CD4-positive, alpha-beta T cell treated with Interferon alpha-2 for 1 hour (primary cell): ENCODE results near the gene PLEKHG2.

ENCODE experiments used
- DNase-seq, 2 donors: peaks; one replicate each; pipeline ENCODE4 v3.0.0-alpha.2; 2020 to 2022

The PLEKHG2 gene

DNA sequence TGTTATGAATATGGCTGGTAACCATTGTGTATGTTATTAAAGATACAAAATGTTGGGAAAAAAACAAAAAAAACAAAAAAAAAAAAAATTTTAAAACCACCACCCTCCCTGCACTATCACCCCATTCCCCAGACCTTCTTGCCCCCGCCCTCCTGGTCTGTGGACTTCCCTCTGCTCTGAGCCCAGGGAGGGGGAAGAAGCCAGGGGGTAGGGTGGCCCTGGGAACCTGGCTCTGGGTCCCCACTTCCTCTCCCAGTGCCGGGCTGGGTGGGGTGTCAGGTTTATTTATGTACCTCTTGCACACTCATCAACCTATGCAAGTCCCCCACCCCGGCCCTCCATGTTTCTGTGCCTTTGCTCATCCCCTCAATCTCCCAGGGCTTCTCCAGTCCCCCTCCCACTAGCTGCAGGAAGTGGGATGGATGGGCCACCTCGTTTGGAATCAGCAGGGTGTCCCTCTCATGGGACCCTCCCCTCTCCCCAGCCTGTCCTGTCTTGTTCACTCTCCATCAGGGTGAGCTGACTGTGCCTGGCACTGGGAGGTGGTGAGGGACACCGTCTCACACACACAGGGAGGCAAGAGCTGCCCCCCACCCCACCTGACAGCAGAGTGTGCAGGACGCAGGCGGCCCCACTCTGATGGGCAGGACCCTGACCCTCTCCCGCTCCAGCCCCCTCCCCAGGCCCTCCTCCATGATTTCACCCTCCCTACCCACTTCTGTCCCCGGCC lies 27.5 kb upstream of the PLEKHG2 start:
- DNase-seq = no peak

DNA sequence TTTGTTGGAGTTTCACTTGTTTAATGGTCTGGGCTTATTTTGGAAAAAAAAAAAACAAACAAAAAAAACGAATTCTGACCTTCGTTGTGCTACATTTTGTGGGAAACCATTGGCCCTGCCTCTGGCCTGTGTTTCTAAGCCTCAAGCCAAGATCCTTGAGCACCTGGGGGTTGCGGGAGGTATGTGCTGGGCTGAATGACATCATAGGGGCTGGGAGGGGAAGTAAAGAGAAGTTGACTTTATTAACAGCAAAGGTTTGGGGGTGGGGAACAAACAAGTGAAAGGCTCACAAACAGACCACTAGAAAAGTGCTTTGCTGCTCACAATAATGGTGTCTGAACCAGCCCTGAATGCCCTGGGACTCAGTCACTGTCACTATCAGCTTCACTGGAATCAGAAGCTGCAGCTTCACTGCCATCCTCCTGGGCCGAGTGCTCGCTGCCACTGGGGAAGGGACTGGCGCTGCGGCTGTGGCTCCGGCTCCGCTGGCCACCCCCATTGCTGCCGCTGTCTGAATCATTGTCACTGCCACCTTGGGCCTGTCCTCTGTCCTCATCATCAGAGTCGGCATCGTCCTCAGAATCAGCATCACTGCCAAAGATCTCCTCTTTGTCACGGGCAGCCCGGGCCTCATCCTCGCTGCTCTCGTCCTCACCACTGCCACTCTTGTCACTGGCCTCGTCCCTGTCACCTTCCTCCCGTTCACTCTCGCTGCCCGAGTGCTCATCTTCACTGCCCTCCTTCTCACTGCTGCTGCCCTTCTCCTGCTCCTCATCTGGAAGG lies 26.6 kb upstream of the PLEKHG2 start:
- no peak for DNase-seq

- DNase-seq = no peak
Observed at GRCh38 chr19:39386557-39386956, 25.9 kb upstream of the PLEKHG2 start.

DNA sequence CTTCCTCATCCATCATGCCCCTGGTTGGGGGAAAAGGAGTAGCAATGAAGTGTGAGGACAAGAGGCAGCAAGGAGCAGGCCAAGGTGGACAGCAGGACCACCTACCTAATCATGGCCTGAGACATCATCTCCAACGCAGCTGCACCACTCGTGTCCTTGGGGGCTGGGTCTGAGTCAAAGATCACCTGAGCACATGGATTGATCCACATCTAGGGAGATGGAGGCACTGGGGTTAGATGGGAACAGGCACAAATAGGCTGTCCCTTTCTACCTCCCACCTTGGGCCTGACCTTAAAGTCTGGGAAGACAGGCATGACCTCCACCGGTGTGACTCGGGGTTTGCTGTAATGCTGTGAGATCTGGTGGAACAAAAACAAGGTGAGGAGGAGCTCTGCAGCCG lies 23.8 kb upstream of the PLEKHG2 start:
- DNase-seq = no peak

- DNase-seq = no peak
Observed at GRCh38 chr19:39389631-39390414, 22.6 kb upstream of the PLEKHG2 start.

DNA sequence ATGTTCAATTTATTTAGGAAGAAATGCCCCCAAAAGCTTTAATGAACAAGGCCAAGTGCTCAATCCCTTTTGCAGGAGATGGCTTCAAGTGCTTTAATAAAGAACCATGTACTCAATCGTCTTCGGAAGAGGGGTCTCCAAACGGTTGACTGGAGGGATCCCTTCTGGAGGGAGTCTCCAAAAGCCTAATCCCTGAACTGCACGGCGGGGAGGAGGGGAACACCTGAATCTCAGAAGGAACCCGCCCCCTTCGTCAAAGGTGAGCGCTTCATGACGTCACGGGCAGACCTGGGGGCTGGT lies 22.1 kb upstream of the PLEKHG2 start:
- peak; percentile 88 to 90 for DNase-seq

- peak; percentile 99 for DNase-seq
Observed at GRCh38 chr19:39390751-39391437, 21.6 kb upstream of the PLEKHG2 start, which contains the start of the genes MED29 and PAF1. Gene MED29 (plus strand): TSS chr19:39391378. CDS start chr19:39391423, 45 bp downstream. Gene PAF1 (minus strand): TSS chr19:39391106. CDS start chr19:39390864, 242 bp downstream.

DNA sequence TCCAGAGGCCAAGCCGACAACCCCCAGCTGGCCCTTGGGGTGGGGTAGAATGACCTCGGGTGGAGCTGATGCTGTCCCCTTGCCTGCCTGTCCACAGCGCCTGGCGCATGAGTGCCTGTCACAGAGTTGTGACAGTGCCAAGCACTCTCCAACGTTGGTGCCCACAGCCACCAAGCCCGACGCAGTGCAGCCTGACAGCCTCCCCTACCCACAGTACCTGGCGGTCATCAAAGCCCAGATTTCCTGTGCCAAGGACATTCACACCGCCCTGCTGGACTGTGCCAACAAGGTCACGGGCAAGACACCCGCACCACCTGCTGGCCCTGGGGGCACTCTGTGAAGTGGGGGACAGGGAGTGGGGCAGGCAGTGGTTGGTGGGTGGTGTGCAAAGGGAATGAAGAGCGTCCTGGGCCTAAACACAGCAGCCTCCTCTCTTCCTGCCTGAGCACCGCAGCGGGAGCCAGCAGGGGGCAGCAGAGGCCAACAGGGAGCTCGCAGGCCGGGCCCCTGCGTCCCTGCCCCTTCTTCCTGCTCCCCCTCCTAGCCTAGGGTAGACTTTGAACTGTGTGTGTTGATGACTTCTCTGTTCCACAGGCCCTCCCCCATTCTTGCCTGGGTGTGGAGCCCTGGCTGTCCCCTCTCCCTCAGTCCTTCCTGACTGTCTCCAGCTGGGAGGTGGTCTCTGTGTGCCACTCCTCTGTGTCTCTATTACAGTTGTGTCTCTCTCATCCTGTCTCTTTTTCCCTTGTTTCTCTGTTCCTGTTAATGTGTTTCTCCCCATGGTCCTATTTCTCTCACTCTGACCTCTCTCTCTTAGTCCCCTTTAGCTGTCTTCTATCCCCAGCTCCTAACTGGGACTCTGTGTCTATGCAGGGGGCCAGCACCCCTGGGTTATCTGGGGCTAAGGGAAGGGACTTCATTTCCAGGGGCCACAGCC lies 14.8 kb upstream of the PLEKHG2 start:
- DNase-seq = peak; percentile 93 to 95

DNA sequence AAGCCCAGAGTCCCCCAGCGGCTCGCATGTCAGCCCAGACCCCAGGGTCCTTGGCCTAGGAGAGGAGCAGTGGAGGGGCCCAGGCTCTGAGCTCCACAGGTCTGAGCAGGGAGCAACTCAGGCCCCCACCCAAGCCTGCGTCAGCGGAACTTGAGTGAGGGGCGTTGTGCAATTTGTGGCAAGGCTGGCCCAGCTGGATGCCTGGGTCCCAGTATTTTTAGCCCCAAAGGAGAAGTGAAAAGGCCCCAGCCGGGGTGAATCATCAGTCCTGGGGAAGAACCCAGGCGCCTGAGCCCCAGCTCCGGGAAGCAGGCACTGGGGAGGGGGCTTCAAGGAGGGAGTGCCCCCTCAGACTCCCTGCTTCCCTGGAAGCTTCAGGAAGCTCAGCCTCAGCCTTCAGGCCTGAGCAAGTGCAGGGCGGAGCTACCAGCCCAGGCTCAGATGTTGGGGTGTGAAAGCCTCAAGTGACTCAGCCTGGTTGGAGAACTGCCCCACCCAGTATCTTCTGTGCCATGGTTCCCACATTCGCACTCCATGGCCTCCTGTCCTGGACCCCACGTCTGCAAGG lies 14.1 kb upstream of the PLEKHG2 start:
- DNase-seq = peak; percentile 72 to 89

DNA sequence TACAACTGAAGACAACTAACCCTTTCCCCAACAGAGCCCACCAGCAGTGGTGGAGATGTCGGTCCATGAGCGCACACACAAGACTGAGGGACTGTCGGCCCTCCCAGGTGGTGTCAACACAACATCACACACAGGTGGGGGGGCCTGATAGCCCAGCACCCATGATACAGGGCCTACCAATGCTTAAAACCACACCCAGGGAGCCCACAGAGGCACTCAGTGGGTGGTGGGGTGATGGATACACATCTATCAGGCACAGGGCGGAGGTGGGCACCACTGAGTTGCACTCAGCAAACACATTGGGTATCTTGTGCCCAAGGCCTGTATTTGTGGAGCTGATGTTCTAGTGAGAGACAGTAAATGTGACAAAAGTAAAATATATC lies 12.8 kb upstream of the PLEKHG2 start:
- DNase-seq = no peak

GRCh38 chr19:39400061-39400460 lies 12.4 kb upstream of the PLEKHG2 start:
- no peak for DNase-seq

DNA sequence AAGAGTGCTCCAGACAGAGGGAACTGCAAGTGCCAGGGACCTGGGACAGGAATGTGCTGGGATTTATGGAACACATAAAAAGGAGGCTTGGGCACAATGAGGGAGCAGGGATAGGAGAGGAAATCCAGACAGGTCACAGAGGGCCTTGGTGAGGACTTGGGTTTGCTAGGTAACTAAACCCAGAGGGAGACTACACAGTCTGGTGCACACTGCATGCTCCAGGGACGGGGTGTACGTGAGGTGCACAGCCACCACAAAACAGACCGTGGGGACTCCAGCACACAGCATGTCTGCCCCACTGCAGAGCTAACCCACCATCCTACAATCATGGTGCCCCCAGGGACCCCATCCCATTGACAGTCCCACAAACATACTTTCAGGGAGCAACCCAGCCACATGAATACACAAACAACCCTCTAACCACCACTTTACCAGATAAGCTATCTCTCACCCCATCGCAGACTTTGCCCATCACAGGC lies 11.4 kb upstream of the PLEKHG2 start:
- DNase-seq = no peak

DNA sequence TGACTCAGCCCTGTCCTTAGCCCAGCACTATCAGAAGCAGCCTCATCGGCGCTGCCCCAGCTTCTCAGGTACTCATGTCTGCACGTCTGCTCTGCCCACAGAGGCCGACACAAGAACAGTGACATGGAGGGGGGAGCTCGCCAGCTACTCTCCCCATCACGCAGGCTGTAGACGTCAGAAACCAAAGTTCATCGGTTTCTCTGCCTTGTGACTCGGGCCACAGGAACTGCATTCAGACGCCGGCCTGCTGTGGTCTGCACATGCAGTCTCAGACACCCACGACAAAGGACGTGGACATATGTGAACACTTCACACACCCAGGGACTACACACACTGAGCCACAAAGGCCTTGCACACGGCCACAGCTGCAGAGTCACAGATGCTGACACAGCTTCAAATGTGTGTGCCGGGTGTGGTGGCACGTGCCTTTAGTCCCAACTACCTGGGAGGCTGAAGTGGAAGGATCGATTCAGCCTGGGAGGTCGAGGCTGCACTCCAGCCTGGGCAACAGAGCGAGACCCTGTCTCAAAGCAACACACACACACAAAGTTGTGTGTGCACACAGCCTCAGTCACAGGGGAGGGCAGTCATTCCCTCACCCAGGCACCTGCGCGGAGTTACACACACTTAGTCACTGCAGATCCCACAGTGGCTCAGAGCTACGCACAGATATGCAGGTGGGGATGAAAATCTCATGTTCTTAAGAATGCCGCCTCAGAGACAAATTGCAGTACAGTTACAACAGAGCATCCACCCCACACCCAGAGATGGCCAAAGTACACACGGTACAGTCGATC lies 10.7 kb upstream of the PLEKHG2 start:
- DNase-seq = peak; percentile 89 to 92

- DNase-seq = peak; percentile 94 to 96
Observed at GRCh38 chr19:39402346-39403300, 9.8 kb upstream of the PLEKHG2 start.

GRCh38 chr19:39403331-39404312 lies 8.8 kb upstream of the PLEKHG2 start:
- DNase-seq = peak; percentile 99

DNA sequence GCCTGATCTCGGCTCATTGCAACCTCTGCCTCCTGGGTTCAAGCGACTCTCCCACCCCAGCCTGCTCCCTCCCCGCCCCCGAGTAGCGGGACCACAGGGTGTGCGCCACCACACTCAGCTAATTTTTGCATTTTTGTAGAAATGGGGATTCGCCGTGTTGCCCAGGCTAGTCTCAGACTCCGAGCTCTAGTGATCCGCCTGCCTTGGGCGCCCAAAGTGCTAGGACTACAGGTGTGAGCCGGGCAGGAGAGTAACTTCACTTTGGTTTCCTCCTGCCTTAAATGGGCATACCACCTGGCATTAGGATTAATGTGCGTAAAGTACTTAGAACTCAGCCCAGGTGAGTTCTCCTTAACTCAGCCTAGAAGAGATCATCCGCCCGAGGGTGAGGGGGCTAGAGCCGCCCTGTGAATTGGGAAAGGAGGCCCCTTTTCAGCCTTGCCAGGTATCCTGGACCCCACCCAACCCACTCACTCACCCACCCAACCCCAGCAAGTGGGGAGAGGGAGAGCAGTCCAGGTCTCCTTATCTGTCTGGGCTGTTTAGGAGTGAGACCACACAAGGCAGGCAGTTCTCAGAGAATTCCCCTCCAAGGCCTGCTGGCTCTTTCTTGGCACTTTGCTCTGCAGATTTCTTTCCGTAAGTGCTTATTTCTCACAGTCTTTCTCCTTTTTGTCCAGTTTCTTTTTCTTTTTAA lies 7.1 kb upstream of the PLEKHG2 start:
- DNase-seq = peak; percentile 56 to 62
